Measurements from ENCODE around the gene EI24. TPM values are rescaled to one million over a fixed set of nuclear protein-coding genes. Genes with fewer than 3 reads are reported as not detected.

Gene EI24
- total and polyA plus RNA-seq, 2 donors (not counting 3 experiments of a cell fraction or from before 2014, with no cell fraction given), result 115 to 192 TPM

GRCh38 chr11:125625225-125625629, 56.0 kb downstream of the EI24 start:
- Histone ChIP-seq H3K27ac (ENCODE audit: insufficient read depth, low read depth, low read length) (peak overlapping the region; percentile 49), H3K36me3 (ENCODE audit: control insufficient read depth in 2 of 2, extremely low read depth in 1 of 2, insufficient read depth in 2 of 2, low read length in 2 of 2) (peaks cover 3 to 10% of the 10 kb centered on the region in 2 experiments), H3K4me1 (ENCODE audit: control insufficient read depth, extremely low read depth, insufficient read depth, low read length) (peaks cover 27% of the 10 kb centered on the region), H3K79me2 (ENCODE audit: control insufficient read depth, insufficient read depth, low read length) (peaks cover 14% of the 10 kb centered on the region), H3K9me3 (replicated peaks; ENCODE audit: control insufficient read depth, insufficient read depth, low read length) (no peaks in the 10 kb centered on the region), H3K4me2 (ENCODE audit: insufficient read depth, low read length) (peak overlapping the region; percentile 96), H2AFZ (ENCODE audit: low read depth, low read length) (peak overlapping the region; percentile 2), H4K20me1 (replicated peaks; ENCODE audit: control insufficient read depth, extremely low read depth, insufficient read depth, low read length) (no peaks in the 10 kb centered on the region), H3K4me3 (replicated peaks in 1 of 3; ENCODE audit: insufficient read depth in 1 of 3, low read depth in 1 of 3, low read length in 3 of 3) (peak overlapping the region; percentile 4 to 91 (median 60)), H3K9me1 (replicated peaks; ENCODE audit: control insufficient read depth, extremely low read depth, insufficient read depth, low read length) (no peaks in the 10 kb centered on the region), H3K27me3 (ENCODE audit: control insufficient read depth in 2 of 2, insufficient read depth in 2 of 2, low read length in 2 of 2) (no peaks in the 10 kb centered on the region), H3K9ac (replicated peaks; ENCODE audit: extremely low read depth, insufficient read depth, low read length) (peak overlapping the region; percentile 64)
- dilution Hi-C loops (cut with MboI; ENCODE audit: extremely low pct_ligation_motif_present, low sequenced_read_pairs) (no loop called here), intact Hi-C loops (cut with micrococcal nuclease) (loop anchor here (1.0 to 5.0 kb wide), 4 partner anchors 33 to 262 kb away; partner anchors contain the start of genes EI24, FEZ1, HYLS1 and STT3A)
- ChIA-PET POLR2A (interaction anchor here (1.8 kb wide), 1 partner anchor 32 kb away, joined by 8 read pairs; the partner anchor contains the start of gene STT3A), CTCF (interaction anchor here (0.8 to 7.0 kb wide), 4 partner anchors 45 to 262 kb away, joined by 3 to 44 read pairs (median 10); partner anchors contain the start of gene HYLS1)
- TSS peak; percentile 87 for BruUV-seq (replicated peaks)
- no peak for DNase-seq (ENCODE audit: low read depth, low spot score)
- FAIRE-seq, result no peak
- TF ChIP-seq FOS (IDR thresholded peaks at IDR 0.05; ENCODE audit: borderline replicate concordance, insufficient read depth, low read length), result no peak
- peak; percentile 50 for TF ChIP-seq POLR2AphosphoS5 (IDR thresholded peaks at IDR 0.05; ENCODE audit: insufficient read depth, low read depth, low read length)
- peak; percentile 34 for TF ChIP-seq MAX (IDR thresholded peaks at IDR 0.05; ENCODE audit: insufficient read depth, insufficient read length)

- peak; percentile 91 for DNase-seq (ENCODE audit: low read depth, low spot score)
- no peaks in the 10 kb centered on the region for H4K20me1 ChIP-seq (replicated peaks; ENCODE audit: control insufficient read depth, extremely low read depth, insufficient read depth, low read length)
- no peaks in the 10 kb centered on the region for H3K9me3 ChIP-seq (replicated peaks; ENCODE audit: control insufficient read depth, insufficient read depth, low read length)
- H3K9me1 ChIP-seq (replicated peaks; ENCODE audit: control insufficient read depth, extremely low read depth, insufficient read depth, low read length), result no peaks in the 10 kb centered on the region
- H3K36me3 ChIP-seq (ENCODE audit: control insufficient read depth in 2 of 2, extremely low read depth in 1 of 2, insufficient read depth in 2 of 2, low read length in 2 of 2), result peaks cover 3 to 7% of the 10 kb centered on the region in 2 experiments
- H3K4me1 ChIP-seq (ENCODE audit: control insufficient read depth, extremely low read depth, insufficient read depth, low read length), result peaks cover 27% of the 10 kb centered on the region
- H2AFZ ChIP-seq (ENCODE audit: low read depth, low read length), result peak overlapping the region; percentile 28
- BruUV-seq (replicated peaks), result no TSS peak
- intact Hi-C loops (cut with micrococcal nuclease), result loop anchor here (1.0 to 5.0 kb wide), 7 partner anchors 33 to 262 kb away; partner anchors contain the start of genes EI24, FEZ1, HYLS1 and STT3A
- H3K4me3 ChIP-seq (replicated peaks in 1 of 3; ENCODE audit: insufficient read depth in 1 of 3, low read depth in 1 of 3, low read length in 3 of 3), result peak overlapping the region; percentile 24 to 91 (median 60)
- peaks cover 14% of the 10 kb centered on the region for H3K79me2 ChIP-seq (ENCODE audit: control insufficient read depth, insufficient read depth, low read length)
- CTCF ChIA-PET, result interaction anchor here (0.8 to 7.0 kb wide), 4 partner anchors 44 to 262 kb away, joined by 3 to 44 read pairs (median 10); partner anchors contain the start of gene HYLS1
- TF ChIP-seq CTCF (IDR thresholded peaks at IDR 0.05; ENCODE audit: extremely low read depth in 1 of 2, insufficient read depth in 1 of 2, low read depth in 1 of 2, low read length in 2 of 2), result no peak
- TF ChIP-seq FOS (IDR thresholded peaks at IDR 0.05; ENCODE audit: borderline replicate concordance, insufficient read depth, low read length), result no peak
- TF ChIP-seq JUN (IDR thresholded peaks at IDR 0.05; ENCODE audit: borderline replicate concordance, insufficient read depth, insufficient read length, low read depth), result no peak
- peak; percentile 22 for TF ChIP-seq MAX (IDR thresholded peaks at IDR 0.05; ENCODE audit: insufficient read depth, insufficient read length)
- TF ChIP-seq EZH2 (IDR thresholded peaks at IDR 0.05; ENCODE audit: borderline replicate concordance, low read depth, low read length, severe bottlenecking), result no peak
- TF ChIP-seq MYC (IDR thresholded peaks at IDR 0.05; ENCODE audit: low read depth, low read length), result no peak
- peak; percentile 71 for TF ChIP-seq POLR2A (IDR thresholded peaks at IDR 0.05; ENCODE audit: low read depth, low read length)
- peak; percentile 67 for TF ChIP-seq POLR2AphosphoS5 (IDR thresholded peaks at IDR 0.05; ENCODE audit: insufficient read depth, low read depth, low read length)
- TF ChIP-seq GATA2 (IDR thresholded peaks at IDR 0.05; ENCODE audit: insufficient read depth, insufficient read length, low read depth, low read length), result no peak
- dilution Hi-C loops (cut with MboI; ENCODE audit: extremely low pct_ligation_motif_present, low sequenced_read_pairs), result no loop called here
- peak overlapping the region; percentile 64 for H3K9ac ChIP-seq (replicated peaks; ENCODE audit: extremely low read depth, insufficient read depth, low read length)
- FAIRE-seq, result peak; percentile 77
- H3K27ac ChIP-seq (ENCODE audit: insufficient read depth, low read depth, low read length), result peak overlapping the region; percentile 49
- POLR2A ChIA-PET, result interaction anchor here (1.8 kb wide), 1 partner anchor 33 kb away, joined by 8 read pairs; the partner anchor contains the start of gene STT3A
- H3K4me2 ChIP-seq (ENCODE audit: insufficient read depth, low read length), result peak overlapping the region; percentile 96
- no peaks in the 10 kb centered on the region for H3K27me3 ChIP-seq (ENCODE audit: control insufficient read depth in 2 of 2, insufficient read depth in 2 of 2, low read length in 2 of 2)
These were observed 56.5 kb downstream of the EI24 start for GRCh38 chr11:125625630-125626287.
